Bone marrow (tissue), 2 donors: ENCODE measurements around the gene PLIN4.

Experiments
- DNase-seq, 2 donors: peaks; one replicate each; lab custom pipeline; 2025; lab: John Stamatoyannopoulos, UW

Gene PLIN4

DNA sequence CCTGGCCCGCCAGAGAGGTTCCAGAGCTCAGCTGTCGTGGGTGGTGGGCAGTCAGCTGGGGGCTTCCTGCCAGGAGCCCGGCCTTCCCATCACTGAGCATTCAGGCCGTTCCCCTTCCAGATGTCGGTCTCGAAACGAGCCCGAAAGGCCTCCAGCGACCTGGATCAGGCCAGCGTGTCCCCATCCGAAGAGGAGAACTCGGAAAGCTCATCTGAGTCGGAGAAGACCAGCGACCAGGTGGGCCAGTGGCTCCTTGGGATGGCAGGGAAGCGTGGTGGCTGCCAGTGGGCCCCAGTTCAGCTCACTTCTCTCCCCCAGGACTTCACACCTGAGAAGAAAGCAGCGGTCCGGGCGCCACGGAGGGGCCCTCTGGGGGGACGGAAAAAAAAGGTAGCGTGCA lies 26.8 kb downstream of the PLIN4 start:
- no peak for DNase-seq

DNA sequence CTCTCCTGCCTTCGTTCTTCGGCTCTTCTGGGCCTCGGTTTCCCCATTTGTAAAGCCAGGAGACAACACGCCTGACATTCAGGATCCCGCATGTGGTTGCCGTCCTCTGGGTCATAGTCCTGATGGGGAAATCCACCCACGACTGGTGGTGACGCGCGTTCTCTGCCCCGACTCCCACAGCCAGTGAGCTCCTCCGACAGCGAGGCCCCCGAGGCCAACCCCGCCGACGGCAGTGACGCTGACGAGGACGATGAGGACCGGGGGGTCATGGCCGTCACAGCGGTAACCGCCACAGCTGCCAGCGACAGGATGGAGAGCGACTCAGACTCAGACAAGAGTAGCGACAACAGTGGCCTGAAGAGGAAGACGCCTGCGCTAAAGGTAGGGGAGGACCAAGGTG lies 29.8 kb downstream of the PLIN4 start:
- DNase-seq: no peak

DNA sequence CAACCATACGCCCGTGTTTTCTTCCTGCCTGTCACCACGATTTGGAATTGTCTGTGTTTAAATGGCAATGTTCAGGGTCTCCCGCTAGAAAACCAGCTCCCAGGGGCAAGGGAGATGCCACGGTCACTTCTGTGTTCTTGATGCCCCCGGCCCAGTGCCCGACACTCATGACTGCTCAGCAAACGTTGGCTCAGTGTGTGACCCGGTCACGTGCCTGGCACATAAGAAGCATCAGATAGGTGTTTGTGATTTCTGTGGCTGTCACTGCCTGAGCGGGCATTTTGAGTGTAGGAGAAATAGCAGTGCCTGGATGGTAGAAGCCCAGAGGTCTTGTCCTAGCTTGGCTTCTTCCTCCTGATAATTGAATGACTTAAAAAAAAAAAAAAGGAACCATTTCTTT lies 30.7 kb downstream of the PLIN4 start:
- no peak for DNase-seq

DNA sequence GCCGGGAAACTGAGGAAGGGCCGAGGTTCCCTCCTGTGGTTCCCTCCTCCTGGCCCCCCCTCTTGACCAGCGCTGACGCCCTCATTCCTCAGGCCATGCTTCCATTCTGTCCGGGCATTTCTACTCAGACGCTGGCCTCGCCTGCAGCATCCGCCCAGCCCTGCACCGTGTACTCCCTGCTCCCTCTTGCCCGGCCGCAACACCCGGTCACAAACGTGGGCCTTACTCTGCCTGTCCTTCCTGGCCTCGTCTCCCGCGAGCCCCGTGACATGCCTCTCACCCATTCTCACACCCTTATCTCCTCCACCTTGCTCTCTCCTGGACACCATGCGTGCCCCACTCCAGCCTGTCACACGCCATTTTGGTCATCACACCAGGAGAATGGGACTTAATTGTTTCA lies 34.9 kb downstream of the PLIN4 start:
- no peak for DNase-seq

DNA sequence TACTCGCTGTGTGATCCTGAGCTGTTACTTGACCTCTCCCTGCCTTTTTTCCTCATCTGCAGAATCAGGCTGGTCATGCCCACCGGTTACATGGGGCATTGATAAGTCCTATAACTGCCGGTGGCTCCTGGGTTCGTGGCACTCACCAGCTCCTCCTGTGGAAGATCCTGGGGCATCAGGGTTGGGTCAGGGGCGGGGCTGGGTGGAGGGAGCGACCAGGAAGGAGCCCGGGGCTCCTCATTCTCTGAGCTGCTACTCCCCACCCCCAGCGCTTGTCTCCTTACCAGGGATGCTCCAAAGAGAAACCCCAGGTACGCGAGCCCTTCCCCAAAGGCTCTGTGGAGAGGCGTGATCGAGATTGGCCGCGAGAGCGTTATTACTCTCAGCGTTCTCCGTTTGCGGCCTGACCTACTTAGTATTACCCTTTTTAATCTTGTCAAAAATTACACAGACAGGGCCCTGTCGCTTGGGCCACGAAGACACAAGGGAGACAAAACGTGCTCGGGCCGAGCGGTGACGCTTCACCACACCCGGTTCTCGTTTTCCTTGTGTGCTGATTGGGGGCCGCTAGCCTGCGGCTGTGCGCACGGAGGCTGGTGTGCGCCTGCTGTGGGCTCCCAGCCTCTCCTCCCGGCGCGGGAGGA lies 35.4 kb downstream of the PLIN4 start:
- no peak for DNase-seq

DNA sequence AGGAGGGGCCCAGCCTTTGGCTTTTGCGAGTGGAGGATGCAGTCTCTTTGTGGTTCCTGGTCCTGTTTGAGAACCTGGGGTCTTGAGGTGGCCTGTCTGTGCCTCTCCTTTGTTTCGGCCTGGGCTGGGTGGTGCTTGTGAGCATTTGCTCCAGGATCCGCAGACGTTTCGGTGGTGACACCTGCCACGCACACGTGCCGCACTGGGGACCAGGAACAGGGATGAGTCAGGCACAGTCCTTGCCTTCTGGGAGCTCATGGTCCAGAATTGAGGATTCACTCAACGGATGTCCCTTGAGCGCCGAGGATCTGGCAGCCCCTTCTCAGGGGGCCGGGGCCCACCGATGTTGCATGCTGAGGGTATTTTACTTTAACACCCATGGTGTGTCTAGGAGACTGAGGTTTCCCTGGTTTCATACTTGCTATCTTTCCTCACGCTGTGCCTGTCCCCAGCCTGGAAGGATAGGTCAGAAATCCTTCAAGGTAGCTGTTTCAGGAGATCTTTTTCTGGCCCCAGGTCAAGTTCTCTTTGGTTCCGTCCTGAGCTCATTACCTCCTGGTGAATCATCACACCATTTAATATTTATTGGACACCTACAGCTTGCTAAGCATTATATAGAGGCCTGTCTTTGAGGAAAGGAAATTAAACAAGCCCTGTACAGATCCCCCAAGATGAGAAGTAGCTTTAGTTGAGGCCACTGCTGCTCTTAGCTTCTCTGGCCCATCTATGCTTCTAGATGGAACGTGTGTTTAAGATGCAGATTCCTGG lies 41.1 kb downstream of the PLIN4 start:
- no peak for DNase-seq

DNA sequence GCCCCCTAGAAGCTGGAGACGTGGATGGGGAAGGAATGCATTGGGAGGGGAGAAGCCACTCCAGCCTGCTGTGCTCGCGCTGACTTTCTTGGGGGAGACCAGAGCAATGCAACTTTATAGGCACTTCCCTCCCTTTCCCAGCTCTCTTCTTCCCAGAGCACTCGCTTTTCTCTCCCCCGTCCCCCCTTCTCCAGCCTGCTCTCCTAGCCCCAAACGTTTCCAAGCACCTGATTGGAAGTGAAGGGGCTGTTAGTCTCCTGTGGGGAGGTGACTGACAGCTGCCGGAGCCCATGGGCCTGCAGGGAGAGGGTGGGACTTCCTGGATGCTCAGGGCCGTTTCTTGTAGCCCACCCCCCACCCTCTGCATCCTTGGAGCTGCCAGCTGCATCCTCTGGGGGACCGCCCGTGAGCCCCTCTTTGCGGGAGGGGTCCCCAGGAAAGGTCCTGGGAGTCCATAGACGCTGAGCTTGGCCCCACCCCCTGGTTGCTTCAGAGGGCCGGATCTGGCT lies 43.7 kb downstream of the PLIN4 start:
- DNase-seq: no peak

DNA sequence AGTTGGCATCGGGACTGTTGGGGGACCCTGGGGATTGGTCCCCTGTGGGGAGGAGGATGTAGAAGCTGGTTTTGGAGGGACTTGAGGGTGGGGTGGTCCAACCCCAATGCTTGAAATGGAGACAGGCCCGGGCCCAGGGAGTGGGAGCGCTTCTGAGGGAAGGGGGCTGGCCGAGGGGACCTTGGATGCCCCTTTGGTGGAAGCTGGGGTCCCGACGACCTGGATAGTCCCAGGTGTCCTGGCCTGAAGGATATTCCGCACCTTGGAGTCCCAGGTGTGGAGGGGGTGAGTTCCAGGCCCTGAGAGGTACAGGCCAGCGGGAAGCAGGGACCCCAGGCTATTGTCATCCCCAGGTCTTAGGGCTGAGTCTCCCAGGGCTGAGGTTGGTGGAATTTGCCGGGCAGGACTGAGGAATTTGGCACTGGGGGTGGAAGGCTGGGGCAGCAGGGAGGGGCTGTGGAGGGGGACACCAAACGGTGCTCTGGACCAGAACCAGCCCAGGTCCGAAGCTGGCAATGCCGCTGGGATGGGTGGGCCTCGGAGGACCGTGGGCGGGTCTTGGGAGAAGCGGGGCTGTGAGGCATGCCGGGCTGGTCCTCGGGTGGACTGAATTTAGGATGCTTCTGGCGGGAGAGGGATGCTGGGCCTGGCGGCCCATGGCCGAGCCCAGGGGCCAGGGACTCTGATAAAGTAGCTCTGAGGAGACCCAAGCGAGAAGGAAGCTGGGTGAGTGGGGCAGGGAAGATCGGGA lies 44.3 kb downstream of the PLIN4 start:
- no peak for DNase-seq

DNA sequence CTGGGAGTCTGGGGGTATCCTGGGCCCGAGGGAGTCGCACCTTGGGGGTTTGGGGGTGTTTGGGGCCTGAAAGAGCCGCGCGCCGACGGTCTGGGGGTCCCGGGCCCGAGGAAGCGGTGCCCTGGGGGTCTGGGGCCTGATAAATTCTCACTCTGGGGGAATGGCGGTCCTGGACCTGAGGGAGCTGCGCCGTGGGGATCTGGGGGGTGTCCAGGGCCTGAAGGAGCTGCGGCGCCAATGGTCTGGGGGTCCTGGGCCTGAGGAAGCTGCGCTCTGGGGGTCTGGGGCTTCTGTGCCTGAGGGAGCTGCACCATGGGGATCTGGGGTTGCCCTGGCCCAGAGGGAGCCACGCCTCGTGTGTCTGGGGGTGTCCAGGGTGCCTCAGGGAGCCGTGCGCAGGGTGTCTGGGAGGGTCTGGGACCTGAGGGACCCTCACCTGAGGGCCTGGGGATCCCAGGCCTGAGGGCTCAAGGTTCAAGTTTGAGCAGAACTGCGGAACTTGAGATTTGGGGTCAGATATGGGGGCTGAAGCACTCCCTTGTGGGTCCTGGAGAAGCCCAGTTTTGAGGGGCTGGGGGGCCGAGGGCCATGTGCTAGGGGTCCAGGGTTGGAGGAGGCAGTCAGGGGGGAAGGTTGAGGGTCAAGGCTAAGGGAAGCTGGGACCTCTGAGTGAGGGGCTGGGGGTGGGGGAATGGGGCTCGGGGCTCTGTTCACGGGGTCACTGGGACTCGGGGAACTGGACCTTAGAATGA lies 45.1 kb downstream of the PLIN4 start:
- no peak for DNase-seq

DNA sequence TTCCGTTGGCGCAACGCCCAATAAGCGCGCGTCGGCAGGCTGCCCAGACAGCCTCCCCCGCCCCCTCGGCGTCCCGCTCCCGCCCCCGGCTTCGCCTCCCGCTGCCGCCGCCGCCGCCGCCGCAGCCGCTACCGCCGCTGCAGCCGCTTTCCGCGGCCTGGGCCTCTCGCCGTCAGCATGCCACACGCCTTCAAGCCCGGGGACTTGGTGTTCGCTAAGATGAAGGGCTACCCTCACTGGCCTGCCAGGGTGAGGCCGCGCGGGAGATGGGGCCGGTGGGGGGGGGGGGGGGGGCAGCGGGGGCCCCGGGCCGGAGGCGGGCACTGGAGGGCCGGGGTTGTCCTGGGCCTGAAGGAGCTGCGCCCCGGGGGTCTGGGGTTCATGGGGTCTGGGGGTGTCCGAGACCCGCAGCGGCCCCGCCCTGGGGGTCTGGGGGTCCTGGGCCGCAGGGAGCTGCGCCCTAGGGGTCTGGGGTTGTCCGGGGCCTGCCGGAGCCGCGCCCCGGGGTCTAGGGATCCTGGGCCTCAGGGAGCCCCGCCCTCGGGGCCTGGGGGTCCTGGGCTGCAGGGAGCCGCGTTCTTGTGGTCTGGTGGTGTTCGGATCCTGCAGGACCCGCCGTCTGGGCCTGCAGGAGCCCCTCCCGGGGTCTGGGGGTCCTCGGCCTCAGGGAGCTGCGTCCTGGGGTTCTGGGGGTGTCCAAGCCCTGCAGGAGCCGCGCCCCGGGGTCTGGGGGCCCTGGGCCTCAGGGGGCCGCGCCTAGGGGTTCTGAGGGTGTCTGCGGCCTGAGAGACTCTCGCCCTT lies 45.9 kb downstream of the PLIN4 start, which contains the start of gene HDGFL2:
Gene HDGFL2, plus strand, starts transcription at position 124 of the 801 bp plus-strand sequence. Its CDS starts 54 bp downstream, at position 178.
- peak in 1 of 2 donors; percentile 79 for DNase-seq

DNA sequence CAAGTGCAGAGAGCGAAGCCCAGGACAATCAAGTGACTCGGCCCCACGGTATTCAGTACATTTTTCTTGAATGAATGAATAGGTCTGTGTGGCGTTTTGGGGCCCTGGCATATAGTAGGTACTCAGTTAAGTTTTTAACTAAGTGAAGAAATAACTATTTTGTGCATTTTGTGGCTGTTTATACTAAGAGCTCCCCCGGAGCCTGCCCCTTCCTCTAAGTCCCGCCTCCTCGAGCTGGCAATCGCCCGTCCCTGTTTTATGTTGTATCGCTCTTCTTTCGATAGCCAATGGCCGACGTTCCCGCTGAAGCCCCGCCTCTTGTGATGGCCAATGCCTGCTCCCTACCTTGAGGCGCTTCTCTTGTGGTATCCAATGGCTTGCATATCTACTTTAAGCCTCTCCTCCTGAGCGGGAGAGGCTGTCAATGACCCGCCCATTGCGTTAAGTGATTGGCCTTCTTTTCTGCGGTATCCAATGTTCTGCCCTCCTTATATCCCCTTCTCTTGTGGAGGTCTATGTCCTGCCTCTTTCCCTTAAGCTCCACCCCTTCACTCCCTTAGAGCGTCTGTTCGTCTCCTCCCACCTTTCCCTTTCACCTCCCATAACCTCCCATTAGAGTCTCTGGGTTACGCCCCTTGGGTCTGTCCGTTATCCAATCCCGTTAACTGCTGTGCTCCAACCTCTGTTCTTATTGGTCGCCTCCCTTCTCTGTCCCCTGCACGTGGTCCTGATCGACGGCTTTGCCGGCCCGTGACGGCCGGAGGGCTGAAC lies 46.7 kb downstream of the PLIN4 start:
- DNase-seq: peak; percentile 76 to 100

DNA sequence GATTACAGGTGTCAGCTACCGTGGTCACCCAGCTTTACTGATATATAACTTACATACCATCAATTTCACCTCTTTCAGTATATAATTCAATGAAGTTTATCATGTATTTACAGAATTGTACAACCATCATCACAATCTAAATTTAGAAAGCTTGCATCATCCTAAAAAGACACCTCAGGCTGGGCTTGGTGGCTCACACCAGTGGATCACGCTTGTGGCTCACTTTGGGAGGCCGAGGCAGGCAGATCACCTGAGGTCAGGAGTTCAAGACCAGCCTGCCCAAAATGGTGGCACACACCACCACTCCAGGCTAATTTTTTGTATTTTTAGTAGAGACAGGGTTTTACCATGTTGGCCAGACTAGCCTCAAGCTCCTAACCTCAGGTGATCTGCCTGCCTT lies 50.5 kb downstream of the PLIN4 start:
- DNase-seq: no peak

DNA sequence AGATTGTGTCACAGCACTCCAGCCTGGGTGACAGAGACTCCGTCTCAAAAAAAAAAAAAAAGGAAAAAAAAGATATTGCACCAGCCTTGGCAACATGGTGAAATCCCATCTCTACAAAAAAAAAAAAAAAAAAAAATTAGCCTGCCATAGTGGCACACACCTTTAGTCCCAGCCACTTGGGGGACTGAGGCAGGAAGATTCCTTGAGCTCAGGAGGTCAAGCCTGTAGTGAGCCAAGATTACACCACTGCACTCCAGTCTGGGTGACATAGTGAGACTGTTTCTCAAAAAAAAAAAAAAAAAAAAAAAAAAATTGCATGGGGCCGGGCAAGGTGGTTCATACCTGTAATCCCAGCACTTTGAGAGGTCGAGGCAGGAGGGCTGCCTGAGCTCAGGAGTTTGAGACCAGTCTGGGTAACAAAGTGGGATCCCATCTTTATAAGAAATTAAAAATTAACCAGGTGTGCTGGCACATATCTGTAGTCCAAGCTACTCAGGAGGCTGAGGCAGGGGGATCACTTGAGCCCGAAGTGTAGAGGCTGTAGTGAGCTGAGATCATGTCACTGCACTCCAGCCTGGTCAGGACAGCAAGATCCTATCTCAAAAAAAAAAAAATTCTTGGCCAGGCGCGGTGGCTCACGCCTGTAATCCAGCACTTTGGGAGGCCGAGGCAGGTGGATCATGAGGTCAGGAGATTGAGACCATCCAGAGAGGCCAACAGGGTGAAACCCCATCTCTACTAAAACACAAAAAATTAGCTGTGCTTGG lies 53.3 kb downstream of the PLIN4 start:
- DNase-seq: no peak

DNA sequence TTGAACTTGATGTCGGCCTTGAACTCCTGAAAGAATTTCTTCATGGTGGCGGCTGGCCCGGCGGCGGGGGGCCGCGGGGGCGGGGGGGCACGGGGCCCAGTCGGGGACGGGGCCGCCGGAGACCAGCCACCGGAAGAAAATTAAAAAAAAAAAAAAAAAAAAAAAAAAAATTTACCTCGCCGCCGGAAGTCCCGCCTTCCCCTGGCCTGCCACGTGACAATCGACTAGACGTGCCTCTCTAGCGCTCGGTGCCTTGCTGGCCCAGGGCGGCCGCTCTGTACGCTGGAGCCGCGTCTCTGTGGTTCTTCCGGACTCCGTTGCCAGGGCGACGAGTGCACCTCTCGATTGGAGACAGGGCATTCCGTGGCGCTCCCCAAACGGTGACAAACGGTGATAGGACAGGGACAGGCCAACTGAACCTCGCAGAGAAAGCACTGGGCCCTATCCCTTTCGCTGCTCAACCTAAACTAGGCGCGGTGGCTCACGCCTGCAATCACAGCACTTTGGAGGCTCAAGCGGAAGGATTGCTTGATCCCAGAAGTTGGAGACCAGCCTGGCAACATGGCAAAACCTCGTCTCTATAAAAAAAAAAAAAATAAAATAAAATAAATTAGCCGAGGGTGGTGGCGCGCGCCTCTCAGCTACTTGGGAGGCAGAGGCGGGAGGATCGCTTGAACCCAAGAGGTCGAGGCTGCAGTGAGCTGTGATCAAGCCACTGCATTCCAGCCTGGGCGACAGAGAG lies 60.5 kb downstream of the PLIN4 start, which contains the start of gene UBXN6:
Gene UBXN6, minus strand, starts transcription at position 141 of the 742 bp plus-strand sequence. Its CDS starts 97 bp downstream, at position 44.
- DNase-seq: peak; percentile 76 to 91

DNA sequence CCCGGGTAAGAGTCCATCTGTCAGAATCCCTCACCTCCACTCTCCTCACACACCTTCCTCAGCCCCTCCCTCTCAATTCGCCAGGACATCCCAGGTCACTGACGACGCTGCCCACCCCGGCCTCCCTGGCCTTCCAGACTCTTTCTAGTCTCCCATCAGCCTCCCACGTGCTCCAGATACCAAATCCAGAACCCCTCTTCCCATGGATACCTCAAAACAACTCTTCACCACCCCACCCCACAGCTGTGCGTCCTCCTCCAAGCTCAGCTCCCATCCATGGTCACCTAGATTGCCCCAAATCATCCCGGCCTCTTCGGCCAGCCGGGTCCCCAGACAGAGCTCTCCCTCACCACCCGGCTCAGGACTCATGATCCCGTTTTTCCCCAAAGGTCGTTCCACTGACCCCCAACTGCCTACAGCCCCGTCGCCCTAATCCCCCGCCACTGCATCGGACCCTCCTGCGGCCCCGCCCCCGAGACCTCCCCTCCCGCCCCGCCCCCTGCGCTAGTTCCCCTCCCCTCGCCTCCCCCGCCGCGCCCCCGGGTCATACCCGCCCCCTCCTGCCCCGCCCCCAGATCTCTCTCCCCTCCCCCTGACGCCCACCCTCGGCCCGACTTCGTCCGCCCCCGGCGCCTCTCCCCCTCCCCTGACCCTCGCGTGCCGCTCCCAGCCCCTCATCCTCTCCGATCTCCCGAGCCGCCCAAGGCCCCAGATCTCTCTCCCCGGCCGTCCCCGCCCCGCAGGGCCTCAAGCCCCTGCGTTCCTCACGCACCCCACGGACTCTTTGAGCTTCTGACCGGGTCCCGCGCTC lies 61.2 kb downstream of the PLIN4 start:
- DNase-seq: peak in 1 of 2 donors; percentile 39

DNA sequence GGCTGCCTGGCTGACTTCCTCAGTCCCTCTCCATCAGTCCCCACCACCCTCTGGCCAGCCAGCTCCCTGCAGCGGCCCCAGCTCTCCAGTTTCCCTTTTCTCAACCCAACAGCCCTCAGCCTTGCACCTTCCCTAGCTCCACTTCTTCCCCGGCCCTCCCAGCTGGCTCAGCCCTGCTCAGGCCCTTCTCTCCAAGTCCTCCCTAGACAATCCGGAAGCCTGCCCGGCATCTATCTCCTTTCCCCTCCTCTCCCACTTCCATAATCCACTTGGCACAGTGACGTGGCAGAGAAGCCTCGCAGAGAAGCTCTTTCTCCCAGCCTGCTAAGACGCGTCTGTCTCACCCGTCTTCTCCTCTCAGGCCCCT lies 61.8 kb downstream of the PLIN4 start:
- DNase-seq: peak in 1 of 2 donors; percentile 65

DNA sequence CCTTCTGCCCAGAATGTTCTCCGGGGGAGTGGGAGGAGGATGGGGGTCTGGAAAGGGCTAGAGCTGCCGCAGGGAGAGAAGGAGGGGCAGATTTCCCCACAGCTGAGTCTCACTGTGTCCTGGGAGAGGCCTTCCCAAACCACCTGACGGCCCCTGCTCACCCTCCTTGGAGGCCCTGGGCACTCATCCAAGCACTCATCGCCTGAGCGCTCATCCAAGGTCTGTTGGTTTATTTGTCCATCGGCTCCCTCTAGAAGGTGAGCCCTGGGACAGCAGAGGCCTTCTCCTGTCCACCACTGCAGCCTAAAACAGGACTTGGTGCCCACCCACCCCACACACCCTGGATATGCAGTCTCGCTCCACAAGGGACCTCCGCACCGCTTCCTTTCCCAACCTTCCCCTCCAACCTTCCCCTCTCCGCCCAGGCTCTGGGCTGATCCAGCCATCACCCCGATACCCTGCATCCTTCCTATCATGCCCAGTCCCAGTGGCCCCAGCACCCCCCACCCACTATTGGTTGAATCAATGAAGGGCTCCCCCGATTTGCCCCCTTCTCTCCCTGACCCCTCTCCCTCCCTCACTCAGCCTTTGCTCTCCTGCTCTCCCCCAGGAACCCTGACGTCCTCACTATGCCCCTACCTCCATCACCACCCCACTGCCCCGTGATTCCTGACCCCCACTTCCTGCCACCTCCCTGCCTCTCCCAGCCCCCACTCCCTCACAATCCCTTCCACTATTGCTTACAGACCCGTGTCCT lies 62.4 kb downstream of the PLIN4 start:
- no peak for DNase-seq
